Cerebellar cortex (tissue), 1 donor: ENCODE results near the gene PCDHGA5.
"Not testable (repeated sequence)": the region's sequence is repeated elsewhere in the genome, so short reads cannot be mapped to it uniquely, and the experiment has no call there.

Experiments
- DNase-seq: peaks from one replicate; pipeline ENCODE4 v3.0.0-alpha.2; 2015; ENCODE audit warnings: low spot score

The PCDHGA5 gene

GRCh38 chr5:141351591-141351990 lies 12.4 kb upstream of the PCDHGA5 start:
- DNase-seq: no peak

- peak; percentile 11 for DNase-seq
These were observed 9.0 kb upstream of the PCDHGA5 start, which contains the start of gene PCDHGA4 for GRCh38 chr5:141354900-141355469. Gene PCDHGA4, plus strand, starts transcription at chr5:141355021. Its CDS starts 87 bp downstream, at chr5:141355108.

- no peak for DNase-seq
These were observed 8.3 kb upstream of the PCDHGA5 start for GRCh38 chr5:141355641-141356040.

GRCh38 chr5:141356133-141356532 lies 7.8 kb upstream of the PCDHGA5 start:
- DNase-seq: no peak

GRCh38 chr5:141356950-141357349 lies 7.0 kb upstream of the PCDHGA5 start:
- DNase-seq: no peak

- peak; percentile 25 for DNase-seq
These were observed 4.1 kb upstream of the PCDHGA5 start, which contains the start of gene PCDHGB2 for GRCh38 chr5:141359790-141360426. Gene PCDHGB2, plus strand, starts transcription at chr5:141359994. Its CDS starts 142 bp downstream, at chr5:141360136.

GRCh38 chr5:141360685-141361084 lies 3.3 kb upstream of the PCDHGA5 start:
- DNase-seq: no peak

GRCh38 chr5:141362719-141363118 lies 1.2 kb upstream of the PCDHGA5 start:
- DNase-seq: no peak

GRCh38 chr5:141366016-141366896 lies 2.3 kb downstream of the PCDHGA5 start:
- no peak for DNase-seq

- DNase-seq: no peak
These were observed 6.3 kb downstream of the PCDHGA5 start, which contains the start of gene PCDHGB3 for GRCh38 chr5:141369994-141370848. Gene PCDHGB3, plus strand, starts transcription at chr5:141370242. Its CDS starts 153 bp downstream, at chr5:141370395.

GRCh38 chr5:141371572-141372475 lies 7.9 kb downstream of the PCDHGA5 start:
- DNase-seq: no peak

- peak; percentile 20 for DNase-seq
These were observed 9.8 kb downstream of the PCDHGA5 start, which contains the start of gene PCDHGA6 for GRCh38 chr5:141373673-141374317. Gene PCDHGA6, plus strand, starts transcription at chr5:141373891. Its CDS starts 193 bp downstream, at chr5:141374084.

- no peak for DNase-seq
These were observed 10.7 kb downstream of the PCDHGA5 start for GRCh38 chr5:141374627-141375026.

- DNase-seq: not testable (repeated sequence)
These were observed 11.6 kb downstream of the PCDHGA5 start for GRCh38 chr5:141375444-141376155.

- no peak for DNase-seq
These were observed 18.7 kb downstream of the PCDHGA5 start, which contains the start of gene PCDHGA7 for GRCh38 chr5:141382469-141383294. Gene PCDHGA7, plus strand, starts transcription at chr5:141382742. Its CDS starts 158 bp downstream, at chr5:141382900.

- no peak for DNase-seq
These were observed 19.4 kb downstream of the PCDHGA5 start for GRCh38 chr5:141383345-141383744.

- no peak for DNase-seq
These were observed 20.7 kb downstream of the PCDHGA5 start for GRCh38 chr5:141384471-141385267.
